Renal cortex interstitium (tissue), 11 donors: ENCODE results near the gene HERC5. TPM values are rescaled to one million over a fixed set of nuclear protein-coding genes. Genes with fewer than 3 reads are reported as not detected.
A peak's percentile ranks its signal among the peaks of the same experiment; 100 is the strongest.
"Not testable (repeated sequence)": the region's sequence is repeated elsewhere in the genome, so short reads cannot be mapped to it uniquely, and the experiment has no call there.

Experiments used
- DNase-seq, 11 donors: peaks; one replicate each; pipeline ENCODE4 v3.0.0-alpha.2; 2013; ENCODE audit warnings: low read depth in 9 of 11, low spot score in 4 of 11; ENCODE audit errors: extremely low read depth in 1 of 11
- polyA plus RNA-seq, 3 donors: library from polyadenylated mRNA; unstranded; fragments of 120-200 nt; gene quantifications; one replicate each; pipeline ENCODE4 v1.2.1, GENCODE V29; 2013; ENCODE audit not compliant: insufficient read length in 3 of 3

Gene HERC5
- polyA plus RNA-seq, 3 donors = 4.8 to 6.0 (median 4.8) TPM

DNA sequence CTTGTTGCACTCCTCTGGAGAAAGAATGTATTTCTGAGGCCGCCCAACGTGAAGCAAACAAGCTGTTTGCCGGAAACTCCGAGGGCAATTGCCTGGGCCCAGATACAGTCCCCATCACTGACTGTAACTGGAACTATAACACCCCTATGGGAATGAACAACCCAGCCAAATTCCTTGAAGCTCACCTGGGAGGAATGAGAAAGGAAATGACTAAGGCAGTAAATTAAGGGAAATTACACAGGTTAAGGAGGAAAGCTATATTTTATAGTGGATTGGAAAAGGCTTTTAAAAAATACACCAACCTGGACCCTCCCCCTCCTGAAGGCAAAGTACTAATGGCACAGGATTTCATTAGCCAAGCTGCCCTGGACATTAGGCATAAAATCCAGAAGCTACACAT is 11.7 kb upstream of the HERC5 start:
- no peak for DNase-seq

DNA sequence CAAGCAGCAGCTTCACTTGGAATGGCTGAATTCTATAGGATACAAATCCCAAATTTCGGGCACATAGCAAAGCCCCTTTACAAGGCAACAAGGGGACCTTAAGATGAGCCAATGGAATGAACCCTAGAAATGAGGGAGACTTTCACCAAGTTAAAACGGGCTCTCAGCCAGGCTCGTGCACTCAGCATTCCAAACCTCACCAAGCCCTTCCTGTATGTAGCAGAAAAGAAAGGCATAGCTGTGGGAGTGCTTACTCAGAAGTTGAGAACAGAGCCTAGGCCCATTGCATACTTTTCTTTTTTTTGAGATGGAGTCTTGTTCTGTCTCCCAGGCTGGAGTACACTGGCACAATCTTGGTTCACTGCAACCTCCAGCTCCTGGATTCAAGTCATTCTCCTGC is 10.8 kb upstream of the HERC5 start:
- DNase-seq = no peak

DNA sequence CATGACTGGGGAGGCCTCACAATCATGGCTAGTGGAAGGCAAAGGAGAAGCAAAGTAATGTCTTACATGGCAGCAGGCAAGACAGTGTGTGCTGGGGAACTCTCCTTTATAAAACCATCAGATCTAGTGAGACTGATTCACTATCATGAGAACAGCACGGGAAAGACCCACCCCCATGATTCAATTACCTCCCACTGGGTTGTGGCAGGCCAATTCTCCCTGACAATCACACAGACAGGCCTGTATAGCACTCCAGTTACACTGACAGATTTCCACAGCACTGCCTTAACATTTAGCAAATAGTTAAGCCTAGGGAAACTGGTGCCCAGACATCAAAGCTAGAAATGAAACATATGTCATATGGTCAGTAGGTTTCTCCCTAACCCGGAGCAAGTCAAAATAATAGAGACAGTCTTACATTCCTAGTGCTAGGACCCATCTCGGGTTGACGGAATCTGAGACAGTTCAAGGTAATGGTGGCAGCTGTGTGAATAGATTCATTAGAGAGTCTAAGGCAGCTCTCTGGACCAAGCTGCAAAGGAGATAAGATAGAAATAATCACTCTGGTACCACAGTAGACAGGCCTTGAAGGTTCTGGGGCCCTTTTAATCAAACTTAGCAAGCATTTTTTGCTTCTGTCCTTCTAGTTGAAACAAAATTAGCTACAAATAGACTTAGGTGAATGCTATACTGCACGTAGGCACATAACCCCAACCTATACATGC is 9.4 kb upstream of the HERC5 start:
- DNase-seq = no peak

DNA sequence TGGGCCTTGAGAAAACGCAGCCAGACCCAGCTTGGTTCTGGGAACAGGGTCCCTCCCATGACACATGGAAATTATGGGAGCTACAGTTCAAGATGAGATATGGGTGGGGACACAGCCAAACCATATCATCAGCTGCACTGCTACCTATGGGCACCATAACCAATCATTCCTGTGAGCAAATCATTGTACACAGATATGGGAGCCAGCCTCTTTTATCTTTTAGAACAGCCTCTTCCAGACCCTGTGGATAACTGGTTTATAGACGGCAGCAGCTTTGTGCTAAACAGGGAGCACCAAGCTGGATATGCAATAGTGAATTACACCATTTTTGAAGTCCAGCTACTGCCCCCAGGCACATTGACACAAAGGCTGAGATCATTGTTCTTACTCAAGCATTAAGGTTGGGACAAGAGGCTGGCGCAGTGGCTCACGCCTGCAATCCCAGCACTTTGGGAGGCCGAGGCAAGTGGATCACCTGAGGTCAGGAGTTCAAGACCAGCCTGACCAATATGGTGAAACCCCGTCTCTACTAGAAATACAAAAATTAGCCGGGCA is 8.6 kb upstream of the HERC5 start:
- not testable (repeated sequence) for DNase-seq

DNA sequence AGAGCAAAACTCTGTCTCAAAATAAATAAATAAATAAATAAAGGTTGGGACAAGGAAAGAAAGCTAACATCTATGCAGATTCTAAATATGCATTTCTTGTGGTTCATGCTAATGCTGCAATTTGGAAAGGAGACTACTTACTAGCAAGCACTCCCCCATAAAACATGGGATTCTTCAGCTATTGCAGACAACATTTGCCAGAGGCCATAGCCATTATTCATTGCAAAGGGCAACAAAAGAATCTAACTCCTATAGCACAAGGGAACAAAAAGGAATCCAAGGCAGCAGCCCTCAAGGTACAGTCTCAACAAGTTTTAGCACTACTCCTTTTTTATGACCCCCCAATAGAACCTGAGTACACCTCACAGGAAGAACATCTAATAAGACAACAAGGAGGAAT is 8.0 kb upstream of the HERC5 start:
- DNase-seq = no peak

DNA sequence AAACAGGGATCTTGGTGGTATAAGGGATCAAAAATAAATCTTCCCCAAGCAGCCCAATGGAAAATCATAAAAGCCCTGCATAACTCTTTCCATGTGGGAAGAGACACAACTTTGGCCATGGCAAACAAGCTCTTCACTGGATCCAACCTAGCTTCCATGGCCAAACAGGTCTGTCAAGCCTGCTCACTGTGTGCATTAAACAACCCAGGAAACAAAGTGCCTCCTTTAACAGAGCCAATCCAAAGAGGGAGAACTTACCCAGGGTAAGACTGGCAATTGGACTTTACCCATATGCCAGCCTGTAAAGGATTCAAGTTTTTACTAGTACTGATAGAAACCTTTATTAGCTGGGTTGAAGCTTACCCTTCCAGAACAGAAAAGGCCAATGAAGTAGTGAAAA is 7.6 kb upstream of the HERC5 start:
- DNase-seq = no peak

DNA sequence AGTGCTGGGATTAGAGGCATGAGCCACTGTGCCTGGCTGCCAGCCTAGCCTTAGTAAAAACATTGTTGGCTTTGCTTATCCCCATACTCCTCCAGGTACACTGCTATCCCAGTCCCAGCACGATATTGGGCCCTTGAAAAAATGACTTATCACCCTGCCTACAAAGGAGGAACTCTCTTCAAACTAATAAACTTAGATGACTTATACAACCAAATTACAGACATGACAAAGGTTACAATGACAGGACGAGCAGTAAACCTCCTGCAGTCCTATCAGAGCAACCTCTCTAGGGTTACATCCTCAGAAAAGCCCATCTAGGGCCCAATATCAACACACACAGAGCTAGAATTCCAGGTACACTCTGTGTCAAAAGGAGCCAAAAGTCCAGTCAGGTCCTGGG is 5.7 kb upstream of the HERC5 start:
- no peak for DNase-seq

DNA sequence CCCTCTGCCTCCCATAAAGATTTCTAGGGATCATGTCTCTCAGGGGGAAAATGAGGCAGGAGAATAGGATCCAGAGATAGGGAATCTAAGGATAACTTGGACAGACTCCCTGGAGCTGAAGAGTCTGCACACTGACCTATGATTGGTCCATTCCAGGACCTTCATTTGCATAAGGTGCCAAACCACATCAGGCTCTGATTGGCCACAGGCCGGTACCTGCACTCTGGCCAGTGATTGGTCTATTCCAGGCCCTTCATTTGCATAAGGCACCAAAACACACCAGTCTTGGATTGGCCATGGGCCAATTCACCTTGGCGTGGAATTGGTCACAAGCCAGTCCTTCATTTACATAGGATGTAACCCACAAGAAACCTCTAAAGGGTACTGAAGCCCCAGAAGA is 4.0 kb upstream of the HERC5 start:
- no peak for DNase-seq

DNA sequence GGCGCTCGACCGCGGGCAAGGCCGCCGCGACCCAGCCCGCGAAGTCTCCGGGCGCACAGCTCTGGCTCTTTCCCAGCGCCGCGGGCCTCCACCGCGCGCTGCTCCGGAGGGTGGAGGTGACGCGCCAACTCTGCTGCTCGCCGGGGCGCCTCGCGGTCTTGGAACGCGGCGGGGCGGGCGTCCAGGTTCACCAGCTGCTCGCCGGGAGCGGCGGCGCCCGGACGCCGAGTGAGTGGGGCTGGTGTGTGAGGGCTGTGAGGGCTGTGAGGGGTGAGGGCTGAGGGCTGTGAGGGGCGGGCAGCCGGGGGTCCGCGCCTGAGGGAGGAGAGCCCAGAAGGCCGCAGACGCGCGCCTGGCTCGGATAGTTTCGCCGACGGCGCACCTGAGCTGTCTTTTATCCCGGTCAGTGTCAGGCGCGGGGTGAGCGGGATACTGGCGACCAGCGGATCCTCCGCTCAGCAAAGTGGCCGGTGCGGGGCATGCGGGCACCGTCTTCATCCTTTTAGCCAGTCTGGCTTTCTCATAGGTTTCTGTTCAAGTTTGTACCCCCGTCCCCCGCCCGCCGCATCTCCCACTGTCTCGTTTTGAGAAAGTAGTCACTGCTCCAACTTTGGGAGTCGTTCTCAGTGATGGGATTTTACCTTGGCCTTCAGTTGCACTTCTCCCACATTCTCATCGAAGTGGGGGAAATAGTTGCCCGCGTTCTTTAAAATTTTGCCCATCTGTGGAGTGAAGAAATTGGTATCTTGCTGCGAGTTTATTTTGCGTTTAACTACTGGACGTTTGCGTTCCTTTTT is 586 bp downstream of the HERC5 start:
- peak in 6 of 11 donors; percentile 12 to 46 (median 28) for DNase-seq

DNA sequence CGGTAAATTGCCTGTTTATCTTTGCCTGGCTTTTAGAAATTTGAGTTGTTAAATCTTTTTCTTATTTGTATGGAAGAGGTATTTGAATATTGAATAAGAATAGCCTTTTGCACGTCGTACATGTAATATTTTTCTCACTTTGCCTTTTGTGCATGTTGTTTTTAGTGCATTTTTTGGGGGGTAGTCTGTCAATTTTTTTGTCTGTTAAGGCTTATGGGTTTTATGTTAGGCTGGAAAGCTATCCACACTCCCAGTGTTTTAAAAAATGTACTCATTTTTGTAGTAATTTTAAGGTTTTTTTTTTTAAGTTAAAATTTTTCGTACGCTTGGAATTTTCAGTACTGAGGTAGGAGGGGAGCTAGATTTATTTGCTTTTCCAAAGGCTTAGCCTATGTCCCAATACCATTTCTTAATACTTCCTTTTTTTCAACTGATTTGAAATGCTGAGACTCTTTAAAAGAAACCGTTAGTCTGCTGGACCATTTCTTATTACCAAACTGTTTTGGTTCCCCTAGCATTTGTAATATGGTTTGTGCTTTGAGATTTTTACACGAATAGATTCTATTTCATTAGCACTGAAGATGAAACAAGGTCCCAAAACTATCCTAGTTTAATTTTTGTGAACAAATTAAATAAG is 1.3 kb downstream of the HERC5 start:
- no peak for DNase-seq

DNA sequence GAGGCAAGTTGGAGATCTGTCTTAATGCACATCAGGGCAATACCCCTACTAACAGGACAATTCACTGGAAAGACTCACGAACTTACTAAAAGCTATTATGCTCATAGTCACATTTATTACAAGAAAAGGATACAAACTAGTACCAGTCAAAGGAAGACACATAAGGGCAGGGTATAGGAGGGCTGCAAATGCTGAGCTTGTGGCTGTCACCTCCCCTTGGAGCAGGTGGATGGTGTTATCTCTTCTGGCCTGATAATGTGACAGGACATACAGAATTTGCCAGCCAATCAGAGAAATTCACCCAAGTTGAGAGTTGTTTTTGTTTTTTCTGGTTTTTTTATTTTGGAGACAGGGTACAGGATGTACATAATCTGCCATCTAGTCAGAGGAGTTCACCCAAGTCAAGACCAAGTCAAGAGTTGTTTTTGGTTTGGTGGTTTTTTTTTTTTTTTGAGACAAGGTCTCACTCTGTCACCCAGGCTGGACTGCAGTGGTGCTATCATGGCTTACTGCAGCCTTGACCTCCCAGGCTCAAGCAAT is 8.8 kb downstream of the HERC5 start:
- DNase-seq = no peak

DNA sequence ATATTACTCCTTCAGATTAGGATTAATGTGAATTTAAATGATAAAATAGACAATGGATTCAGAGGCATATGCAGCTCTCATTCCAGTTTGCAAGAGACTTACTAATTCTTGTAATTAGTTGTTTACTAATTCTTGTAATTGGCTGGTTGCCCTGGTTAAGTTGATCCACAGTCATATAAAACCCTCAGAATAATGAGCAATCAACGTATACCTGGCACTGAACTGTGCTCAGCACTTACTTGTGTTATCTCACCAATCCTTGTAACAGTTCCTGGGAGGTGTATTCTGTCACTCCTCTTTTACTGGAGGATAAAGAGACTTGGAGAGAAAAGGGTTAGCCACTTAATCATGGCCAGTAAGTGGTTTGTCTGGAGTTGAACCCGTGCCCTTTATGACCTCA is 10.5 kb downstream of the HERC5 start:
- no peak for DNase-seq

DNA sequence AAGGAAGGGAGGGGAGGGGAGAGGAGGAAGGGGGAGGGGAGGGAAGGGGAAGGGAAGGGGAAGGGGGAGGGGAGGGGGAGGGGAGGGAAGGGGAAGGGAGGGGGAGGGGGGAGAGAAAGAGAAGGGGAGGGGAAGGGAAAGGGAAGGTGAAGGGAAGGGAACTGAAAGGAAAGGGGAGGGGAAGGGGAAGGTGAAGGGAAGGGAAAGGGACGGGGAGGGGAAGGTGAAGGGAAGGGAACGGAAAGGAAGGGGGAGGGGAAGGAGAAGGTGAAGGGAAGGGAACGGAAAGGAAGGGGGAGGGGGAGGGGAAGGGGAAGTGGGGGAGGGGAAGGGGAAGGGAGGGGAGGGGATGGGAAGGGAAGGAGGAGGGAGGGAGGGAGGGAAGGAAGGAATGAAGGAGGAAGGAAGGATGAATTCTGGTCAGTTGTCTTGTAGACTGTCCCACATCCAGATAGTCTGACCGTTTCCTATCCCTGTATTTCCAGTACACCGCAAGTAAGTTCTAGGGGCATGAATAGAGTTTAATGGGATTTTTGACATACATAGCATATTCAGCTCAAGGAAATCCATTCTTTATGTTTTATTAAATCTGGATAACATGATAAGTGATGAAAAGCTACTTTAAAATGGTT is 20.4 kb downstream of the HERC5 start:
- DNase-seq = no peak

DNA sequence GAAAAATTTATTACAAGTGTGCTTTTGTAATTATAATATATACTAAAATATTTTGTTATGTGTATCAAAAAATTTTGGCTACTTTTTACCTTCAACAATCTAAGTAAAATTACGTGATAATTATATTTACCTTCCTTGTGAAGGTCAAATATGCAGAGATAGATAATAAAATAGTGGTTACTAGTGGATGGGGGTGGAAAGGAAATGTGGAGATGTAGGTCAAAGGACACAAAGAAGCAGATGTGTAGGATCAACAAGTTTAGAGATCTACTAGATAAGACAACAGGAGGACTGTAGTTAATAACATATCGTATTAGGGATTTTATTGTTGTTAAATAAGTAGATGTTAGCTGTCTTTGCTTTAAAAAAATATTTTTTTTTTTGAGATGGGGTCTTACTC is 21.3 kb downstream of the HERC5 start:
- no peak for DNase-seq

DNA sequence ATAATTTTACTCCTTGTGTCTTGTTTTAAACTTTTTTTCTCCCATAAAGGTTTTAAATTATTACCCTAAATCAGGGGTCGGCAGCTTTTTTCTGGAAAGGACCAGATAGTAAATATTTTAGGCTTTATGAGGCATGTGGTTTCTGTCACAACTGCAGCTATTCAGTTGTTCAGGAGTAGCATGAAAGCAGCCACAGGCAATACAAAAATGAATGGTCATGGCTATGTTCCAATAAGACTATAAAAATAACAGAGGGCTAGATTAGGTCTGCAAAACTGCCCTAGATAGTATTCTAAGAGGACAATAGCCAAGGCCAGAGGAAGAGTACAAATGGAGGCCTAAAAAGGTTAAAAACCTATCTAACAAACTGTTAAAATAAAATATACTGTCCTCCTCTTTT is 24.6 kb downstream of the HERC5 start:
- peak in 4 of 11 donors; percentile 16 to 31 (median 24) for DNase-seq

DNA sequence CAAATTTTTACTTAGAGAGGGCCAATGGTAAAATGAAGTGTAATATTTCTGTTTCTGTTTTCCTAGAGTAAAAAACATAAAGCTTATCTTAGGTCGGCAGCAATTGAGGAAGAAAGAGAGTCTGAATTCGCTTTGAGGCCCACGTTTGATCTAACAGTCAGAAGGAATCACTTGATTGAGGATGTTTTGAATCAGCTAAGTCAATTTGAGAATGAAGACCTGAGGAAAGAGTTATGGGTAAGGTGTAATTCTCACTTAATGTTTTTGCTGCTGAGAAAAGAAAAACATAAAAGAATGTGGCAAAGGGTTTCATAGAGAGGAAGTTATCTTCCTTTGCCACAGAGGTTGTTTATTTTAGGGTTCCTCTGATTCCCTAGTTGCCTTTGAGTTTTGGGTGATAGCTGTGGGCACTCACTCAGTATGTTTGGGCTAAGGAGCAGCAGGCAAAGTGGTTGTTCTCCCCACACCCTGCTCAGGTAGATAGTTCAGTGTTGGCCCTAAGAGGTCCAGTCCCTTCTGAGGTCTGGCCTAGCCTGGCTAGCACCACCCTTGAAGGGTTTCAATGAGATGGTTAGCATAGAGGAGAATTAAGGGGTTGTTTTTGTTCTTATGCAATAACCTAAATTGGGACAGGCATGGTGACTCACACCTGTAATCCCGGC is 32.3 kb downstream of the HERC5 start:
- no peak for DNase-seq

DNA sequence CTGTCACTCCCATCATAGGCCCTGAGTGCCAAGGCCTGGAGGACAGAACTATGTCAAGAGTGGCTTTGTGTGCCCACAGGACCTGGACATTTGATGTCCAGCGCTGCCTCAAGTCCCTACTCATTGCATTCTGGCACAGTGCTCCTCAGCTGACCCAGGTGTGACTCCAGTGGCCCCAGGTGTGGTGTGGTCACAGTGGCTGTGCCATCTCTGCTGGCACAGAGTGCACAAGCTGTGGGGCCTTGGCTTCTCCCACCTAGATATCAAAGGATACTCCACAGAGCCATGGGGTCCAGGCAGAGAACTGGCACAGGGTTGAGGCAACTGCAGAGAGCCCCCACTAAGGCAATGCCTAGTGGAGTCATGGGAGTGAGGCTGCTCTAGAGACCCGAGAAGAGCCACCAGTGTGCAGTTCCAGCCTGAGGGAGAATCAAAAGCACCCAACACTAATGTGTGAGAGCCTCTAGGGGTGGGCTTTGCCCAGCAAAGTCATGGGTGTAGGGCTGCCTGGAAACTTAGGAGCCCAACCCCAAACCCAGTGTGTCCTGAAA is 41.0 kb downstream of the HERC5 start:
- DNase-seq = no peak

DNA sequence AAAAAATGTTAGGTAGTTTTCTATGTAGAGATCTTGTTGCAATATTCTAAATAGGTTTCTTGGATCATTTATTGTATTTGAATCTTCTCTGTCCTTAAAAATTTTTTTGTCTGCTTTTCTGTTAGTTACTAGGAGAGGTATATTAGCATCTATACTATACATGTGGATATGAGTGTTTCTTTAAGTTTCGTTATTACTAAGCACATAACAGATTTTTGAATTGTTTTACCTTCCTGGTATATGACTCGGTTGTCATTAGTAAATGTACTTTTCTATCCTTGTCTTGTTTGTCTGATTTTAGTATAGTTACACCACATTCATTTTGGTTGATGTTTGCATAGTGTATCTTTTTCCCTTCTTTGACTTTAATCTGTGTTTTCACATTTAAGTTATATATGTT is 46.4 kb downstream of the HERC5 start:
- DNase-seq = no peak
